Right atrium auricular region (tissue), 2 donors: ENCODE data around the gene WDFY2. TPM values are rescaled to one million over a fixed set of nuclear protein-coding genes. Genes with fewer than 3 reads are reported as not detected.

Experiments
- DNase-seq: peaks from one replicate; pipeline ENCODE4 v3.0.0-alpha.2; 2019; ENCODE audit warnings: low spot score
- H3K27ac ChIP-seq, 2 donors: fragments of 200-600 bp; sonication (generic); 1 replicate in 1 of 2; 2 replicates in 1 of 2; pipeline ENCODE4 v1.5.1; 2016 to 2019
- H3K27me3 ChIP-seq, 2 donors: fragments of 200-600 bp; sonication (generic); one replicate each; pipeline versions ENCODE4 v1.5.1 to v1.6.0; 2017 to 2019
- H3K36me3 ChIP-seq: fragments of 200-600 bp; sonication (generic); one replicate; pipeline ENCODE4 v1.5.1; 2016
- H3K4me1 ChIP-seq, 2 donors: fragments of 200-600 bp; sonication (generic); one replicate each; pipeline versions ENCODE4 v1.5.1 to v1.6.0; 2017 to 2019
- H3K4me3 ChIP-seq, 2 donors: fragments of 200-600 bp; sonication (generic); 1 replicate in 1 of 2; 2 replicates in 1 of 2; pipeline ENCODE4 v1.5.1; 2017 to 2019; ENCODE audit warnings: mild to moderate bottlenecking in 1 of 2, moderate library complexity in 1 of 2
- H3K9me3 ChIP-seq, 2 donors: fragments of 200-600 bp; sonication (generic); one replicate each; pipeline ENCODE4 v1.5.1; 2019
- total RNA-seq, 2 donors: library from RNA; depleted of rRNA; stranded (reverse); fragments of >200 nt; gene quantifications; one replicate each; pipeline ENCODE4 v1.1.0, GENCODE V29; 2016
- TF ChIP-seq, protein P1 (sequence below), 2 donors: fragments of 200-600 bp; sonication (generic); IDR thresholded peaks; one replicate each; pipeline ENCODE4 v1.5.1; 2019; ENCODE audit warnings: antibody characterized with exemption in 2 of 2

Gene WDFY2
- total RNA-seq, 2 donors from 2014 or later: 2.3 to 3.8 TPM

DNA sequence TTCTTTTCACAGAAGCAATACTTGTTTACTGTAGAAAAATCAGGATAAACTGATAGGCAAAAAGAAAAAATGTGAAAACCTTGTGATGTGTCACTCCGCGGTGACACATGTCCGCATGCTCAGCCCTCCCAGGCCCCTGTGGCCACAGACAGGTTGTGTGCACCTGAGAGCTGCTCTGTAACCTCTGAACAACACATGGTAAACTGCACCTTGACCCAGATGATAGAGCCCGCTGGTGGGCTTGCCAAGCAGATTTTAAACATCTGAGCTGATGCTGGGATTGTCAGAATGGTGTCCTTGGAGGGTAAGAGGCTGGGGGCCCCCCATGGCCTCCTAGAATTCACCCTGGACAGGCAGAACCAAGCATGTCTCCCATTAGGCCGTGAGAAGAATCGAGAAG lies 185.9 kb downstream of the WDFY2 start:
- DNase-seq: peak; percentile 58
- H3K36me3 ChIP-seq: no peaks in the 10 kb centered on the region
- peak overlapping the region; percentile 80 to 83 for H3K27ac ChIP-seq
- no peaks in the 10 kb centered on the region for H3K27me3 ChIP-seq
- H3K9me3 ChIP-seq: no peaks in the 10 kb centered on the region
- TF ChIP-seq, protein P1, sequence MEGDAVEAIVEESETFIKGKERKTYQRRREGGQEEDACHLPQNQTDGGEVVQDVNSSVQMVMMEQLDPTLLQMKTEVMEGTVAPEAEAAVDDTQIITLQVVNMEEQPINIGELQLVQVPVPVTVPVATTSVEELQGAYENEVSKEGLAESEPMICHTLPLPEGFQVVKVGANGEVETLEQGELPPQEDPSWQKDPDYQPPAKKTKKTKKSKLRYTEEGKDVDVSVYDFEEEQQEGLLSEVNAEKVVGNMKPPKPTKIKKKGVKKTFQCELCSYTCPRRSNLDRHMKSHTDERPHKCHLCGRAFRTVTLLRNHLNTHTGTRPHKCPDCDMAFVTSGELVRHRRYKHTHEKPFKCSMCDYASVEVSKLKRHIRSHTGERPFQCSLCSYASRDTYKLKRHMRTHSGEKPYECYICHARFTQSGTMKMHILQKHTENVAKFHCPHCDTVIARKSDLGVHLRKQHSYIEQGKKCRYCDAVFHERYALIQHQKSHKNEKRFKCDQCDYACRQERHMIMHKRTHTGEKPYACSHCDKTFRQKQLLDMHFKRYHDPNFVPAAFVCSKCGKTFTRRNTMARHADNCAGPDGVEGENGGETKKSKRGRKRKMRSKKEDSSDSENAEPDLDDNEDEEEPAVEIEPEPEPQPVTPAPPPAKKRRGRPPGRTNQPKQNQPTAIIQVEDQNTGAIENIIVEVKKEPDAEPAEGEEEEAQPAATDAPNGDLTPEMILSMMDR (IDR thresholded peaks at IDR 0.05): no peak
- no peak overlapping the region for H3K4me3 ChIP-seq
- peaks cover 0 to 44% of the 10 kb centered on the region in 2 donors for H3K4me1 ChIP-seq

DNA sequence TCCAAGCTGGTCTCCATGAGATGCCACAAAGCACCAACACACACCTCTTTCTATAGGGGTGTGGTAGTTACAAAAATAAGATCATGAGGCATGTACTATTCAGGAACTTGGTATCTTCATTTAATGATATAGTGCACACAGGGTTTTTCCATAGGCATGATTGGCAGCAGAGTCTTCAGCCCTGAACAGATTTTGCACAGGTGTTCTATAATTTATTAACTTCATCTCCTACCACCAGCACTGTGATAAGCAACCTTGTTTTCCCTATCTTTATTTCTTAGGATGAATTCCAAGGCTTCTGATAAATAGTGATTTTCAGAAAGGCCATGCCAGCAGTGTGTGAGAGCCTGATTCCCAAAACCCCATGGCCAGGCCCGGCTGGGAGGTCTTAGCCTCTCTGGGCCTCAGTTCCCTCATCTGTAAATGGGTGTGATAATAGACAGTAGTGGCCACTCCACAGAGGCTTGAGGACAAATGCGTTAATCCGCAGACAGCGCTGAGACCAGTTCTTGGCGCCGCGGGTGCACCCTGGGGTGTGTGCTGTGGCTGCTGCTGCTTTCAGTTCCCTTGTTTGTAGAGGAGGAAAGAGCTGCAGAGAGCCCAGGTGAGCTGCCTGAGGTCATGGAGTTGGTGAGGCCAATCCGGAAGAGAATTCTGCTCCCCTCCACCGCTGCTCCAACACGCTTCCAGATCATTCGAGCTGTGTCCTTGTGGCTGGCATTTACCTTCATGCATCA lies 186.6 kb downstream of the WDFY2 start:
- no peaks in the 10 kb centered on the region for H3K27me3 ChIP-seq
- H3K27ac ChIP-seq: peak overlapping the region; percentile 80 to 83
- H3K36me3 ChIP-seq: no peaks in the 10 kb centered on the region
- no peak overlapping the region for H3K4me3 ChIP-seq
- TF ChIP-seq, protein P1 (IDR thresholded peaks at IDR 0.05): no peak
- no peaks in the 10 kb centered on the region for H3K9me3 ChIP-seq
- DNase-seq: peak; percentile 57
- H3K4me1 ChIP-seq: peaks cover 0 to 41% of the 10 kb centered on the region in 2 donors

DNA sequence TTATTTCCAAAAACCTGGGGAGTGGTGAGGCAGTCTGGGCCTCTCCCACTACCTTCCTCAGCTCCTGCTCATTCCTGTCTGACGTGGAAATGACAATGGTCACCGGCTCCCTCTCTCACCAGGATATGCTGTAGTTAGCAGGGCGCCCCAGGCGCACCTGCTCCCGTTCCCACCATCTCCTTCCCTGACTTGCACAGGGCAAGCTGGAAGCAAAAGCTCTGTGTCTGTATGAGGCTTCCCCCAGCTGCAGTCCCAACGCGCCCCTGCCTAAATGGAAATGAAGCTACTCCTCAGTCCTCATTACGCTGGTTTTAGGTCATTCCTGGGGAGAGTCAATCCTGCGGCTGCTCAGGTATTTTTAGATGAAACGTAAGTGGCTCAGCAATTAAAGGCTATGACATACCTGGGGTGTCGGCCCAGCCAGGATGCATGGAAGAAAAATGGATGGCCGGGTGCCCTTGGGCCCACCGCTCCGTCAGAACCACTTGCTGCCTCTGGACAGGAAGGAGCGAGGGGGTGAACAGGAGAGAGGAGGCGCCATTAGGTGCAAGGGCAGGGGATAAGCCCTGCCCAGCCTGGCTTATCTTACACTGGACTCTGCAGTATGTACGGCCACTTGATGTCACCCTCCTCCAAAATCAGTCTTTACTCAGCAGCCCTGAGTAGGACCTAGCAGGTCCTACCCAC lies 187.3 kb downstream of the WDFY2 start:
- peak; percentile 53 for DNase-seq
- no peak overlapping the region for H3K4me3 ChIP-seq
- TF ChIP-seq, protein P1 (IDR thresholded peaks at IDR 0.05): no peak
- no peaks in the 10 kb centered on the region for H3K9me3 ChIP-seq
- H3K36me3 ChIP-seq: no peaks in the 10 kb centered on the region
- no peaks in the 10 kb centered on the region for H3K27me3 ChIP-seq
- peaks cover 0 to 41% of the 10 kb centered on the region in 2 donors for H3K4me1 ChIP-seq
- peak overlapping the region in 1 of 2 donors; percentile 83 for H3K27ac ChIP-seq

DNA sequence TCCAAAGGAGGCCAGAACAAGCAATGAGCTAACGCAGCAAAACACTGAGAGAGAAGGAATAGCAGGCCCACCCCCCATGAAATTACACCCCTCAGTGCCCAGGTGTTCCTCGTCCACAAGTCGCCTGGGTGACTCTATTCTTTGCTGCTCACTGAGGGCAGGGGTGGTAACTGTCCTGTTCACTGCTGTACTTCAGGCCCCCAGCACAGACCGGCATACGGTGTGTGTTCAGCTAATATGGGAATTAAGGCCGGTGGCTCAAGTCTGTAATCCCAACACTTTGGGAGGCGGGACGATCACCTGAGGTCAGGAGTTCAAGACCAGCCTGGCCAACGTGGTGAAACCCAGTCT lies 187.8 kb downstream of the WDFY2 start:
- H3K4me3 ChIP-seq: no peak overlapping the region
- TF ChIP-seq, protein P1 (IDR thresholded peaks at IDR 0.05): no peak
- no peaks in the 10 kb centered on the region for H3K36me3 ChIP-seq
- H3K27ac ChIP-seq: peak overlapping the region in 1 of 2 donors; percentile 83
- DNase-seq: peak; percentile 52
- H3K4me1 ChIP-seq: peaks cover 0 to 41% of the 10 kb centered on the region in 2 donors
- H3K9me3 ChIP-seq: no peaks in the 10 kb centered on the region
- no peaks in the 10 kb centered on the region for H3K27me3 ChIP-seq

DNA sequence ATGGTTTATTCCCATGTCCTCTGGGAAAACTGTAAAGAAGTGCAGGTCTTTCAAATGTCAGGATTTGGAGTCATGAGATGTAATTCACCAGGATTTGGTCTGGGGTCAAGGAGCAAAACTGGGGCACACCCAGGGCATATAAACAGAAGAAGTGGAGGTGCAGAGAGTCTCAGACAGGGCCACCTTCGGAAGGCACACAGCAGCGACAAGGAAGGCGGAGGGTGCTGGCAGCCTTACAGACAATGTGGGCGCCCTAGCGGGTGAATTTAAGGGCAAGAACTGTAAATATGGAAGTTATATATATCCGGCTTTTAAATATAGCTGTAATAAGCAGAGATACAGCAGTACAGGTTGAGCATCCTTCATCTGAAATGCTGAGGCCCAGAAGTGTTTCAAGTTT lies 188.5 kb downstream of the WDFY2 start:
- DNase-seq: peak; percentile 44

More for the DNA sequence above, 188.5 kb downstream of the WDFY2 start:
- Histone ChIP-seq H3K9me3 (no peaks in the 10 kb centered on the region), H3K27me3 (no peaks in the 10 kb centered on the region), H3K27ac (no peak overlapping the region), H3K4me1 (peaks cover 0 to 41% of the 10 kb centered on the region in 2 donors), H3K36me3 (no peaks in the 10 kb centered on the region), H3K4me3 (no peak overlapping the region)
- TF ChIP-seq, protein P1 (IDR thresholded peaks at IDR 0.05): no peak
